HCT116 (cell line): ENCODE results near the gene AHNAK. TPM values are rescaled to one million over a fixed set of nuclear protein-coding genes. Genes with fewer than 3 reads are reported as not detected.

Source experiments
- ATAC-seq: fragments of 200-7000 bp; cut with Tn5 transposase; 2 replicates; pipeline ENCODE4 v1.9.1; 2020; ENCODE audit warnings: mild to moderate bottlenecking, moderate library complexity
- BruUV-seq: library from RNA; stranded (reverse); fragments of 400-500 nt; replicated peaks from 2 replicates; lab custom pipeline; 2021; lab: Mats Ljungman, UMichigan
- CTCF ChIA-PET: fragments of 300-600 bp; sonication (Branson Sonifier 250); formaldehyde crosslinking; loops from one replicate; lab custom pipeline; 2021; ENCODE audit warnings: antibody characterized with exemption; lab: Charles Lee
- POLR2A ChIA-PET: fragments of 300-600, 350-600 bp; sonication (Branson Sonifier 250); formaldehyde crosslinking; loops from one replicate; lab custom pipeline; 2021; ENCODE audit warnings: antibody characterized with exemption; lab: Charles Lee
- RAD21 ChIA-PET, 2 experiments: fragments of 300-600 bp; sonication (Branson Sonifier 250); formaldehyde crosslinking; loops; one replicate each; lab custom pipeline; 2023; ENCODE audit warnings: low total read pairs in 2 of 2; ENCODE audit not compliant: uncharacterized antibody in 2 of 2, unreplicated experiment in 2 of 2, low non-redundant PET in 1 of 2; lab: Charles Lee
- DNase-seq: peaks from one replicate; pipeline ENCODE4 v3.0.0-alpha.2; 2010; ENCODE audit warnings: low read depth, low spot score
- H2AFZ ChIP-seq: fragments of 200-600 bp; shearing (Covaris generic), sonication (generic); 2 replicates; pipeline ENCODE4 v1.6.1; 2017; ENCODE audit warnings: low read depth, mixed run types, mixed read lengths, antibody characterized with exemption, low read length; ENCODE audit not compliant: poor library complexity, severe bottlenecking
- H3K27ac ChIP-seq: 2 replicates; pipeline ENCODE4 v1.5.1; 2012; ENCODE audit warnings: low read depth, low read length
- H3K27me3 ChIP-seq: fragments of 200-600 bp; sonication (generic); 2 replicates; pipeline ENCODE4 v1.6.1; 2016; ENCODE audit warnings: mixed run types, low read length, mixed read lengths; ENCODE audit not compliant: insufficient read depth
- H3K36me3 ChIP-seq, 2 experiments: fragments of 200-500 bp in 1 of 2; fragments of 200-600 bp in 1 of 2; sonication (Bioruptor generic) in 1 of 2; sonication (generic) in 1 of 2; 2 replicates each; pipeline versions ENCODE4 v1.5.1 to v1.6.1; 2014 to 2016; ENCODE audit warnings: low read length in 2 of 2, inconsistent platforms in 1 of 2, mixed read lengths in 1 of 2, mixed run types in 1 of 2; ENCODE audit not compliant: insufficient read depth in 2 of 2, control insufficient read depth in 1 of 2
- H3K4me1 ChIP-seq, 2 experiments: fragments of 200-600 bp in 1 of 2; sonication (generic) in 1 of 2; 2 replicates each; pipeline versions ENCODE4 v1.5.1 to v1.6.1; 2012 to 2017; ENCODE audit warnings: low read length in 2 of 2, inconsistent platforms in 1 of 2, mild to moderate bottlenecking in 1 of 2, mixed read lengths in 1 of 2, mixed run types in 1 of 2, moderate library complexity in 1 of 2; ENCODE audit not compliant: insufficient read depth in 2 of 2, control insufficient read depth in 1 of 2
- H3K4me2 ChIP-seq: fragments of 200-600 bp; sonication (generic); 2 replicates; pipeline ENCODE4 v1.6.1; 2017; ENCODE audit warnings: mixed run types, low read length, mixed read lengths
- H3K4me3 ChIP-seq, 2 experiments: fragments of 200-600 bp in 1 of 2; sonication (generic) in 1 of 2; replicated peaks in 1 of 2; 2 replicates each; pipeline ENCODE4 v1.5.1; 2011 to 2016; ENCODE audit warnings: low read length in 2 of 2, control low read depth in 1 of 2, low read depth in 1 of 2, mild to moderate bottlenecking in 1 of 2, mixed read lengths in 1 of 2, mixed run types in 1 of 2
- H3K79me2 ChIP-seq: fragments of 200-600 bp; sonication (generic); 2 replicates; pipeline ENCODE4 v1.6.1; 2017; ENCODE audit warnings: mild to moderate bottlenecking, mixed run types, low read length, moderate library complexity, mixed read lengths; ENCODE audit not compliant: insufficient read depth
- H3K9ac ChIP-seq: fragments of 200-600 bp; sonication (generic); 2 replicates; pipeline ENCODE4 v1.6.1; 2016; ENCODE audit warnings: low read length, mixed read lengths
- H3K9me2 ChIP-seq: fragments of 200-600 bp; sonication (generic), shearing (Covaris generic); 2 replicates; pipeline ENCODE4 v1.6.1; 2017; ENCODE audit warnings: mixed run types, mild to moderate bottlenecking, moderate library complexity; ENCODE audit not compliant: insufficient read depth
- H3K9me3 ChIP-seq, 2 experiments: fragments of 200-500 bp in 1 of 2; fragments of 200-600 bp in 1 of 2; sonication (Bioruptor generic) in 1 of 2; sonication (generic) in 1 of 2; 2 replicates each; pipeline ENCODE4 v1.6.1; 2014 to 2017; ENCODE audit warnings: low read length in 2 of 2, mixed read lengths in 2 of 2, inconsistent platforms in 1 of 2, low read depth in 1 of 2, mild to moderate bottlenecking in 1 of 2, mixed run types in 1 of 2, moderate library complexity in 1 of 2; ENCODE audit not compliant: control insufficient read depth in 1 of 2, insufficient read depth in 1 of 2
- H4K20me1 ChIP-seq: fragments of 200-600 bp; sonication (generic), shearing (Covaris generic); 2 replicates; pipeline ENCODE4 v1.6.1; 2017; ENCODE audit warnings: mixed run types, mild to moderate bottlenecking, moderate library complexity; ENCODE audit not compliant: insufficient read depth
- CBX3 ChIP-seq: IDR thresholded peaks from 2 replicates; pipeline ENCODE4 v1.6.1; 2012; ENCODE audit warnings: low read depth
- ELF1 ChIP-seq: IDR thresholded peaks from 2 replicates; pipeline ENCODE4 v1.6.1; 2012; ENCODE audit warnings: low read depth, borderline replicate concordance
- SP1 ChIP-seq: IDR thresholded peaks from 2 replicates; pipeline ENCODE4 v1.6.1; 2012; ENCODE audit warnings: low read depth
- SRF ChIP-seq: IDR thresholded peaks from 2 replicates; pipeline ENCODE4 v1.6.1; 2012; ENCODE audit warnings: low read depth
- ZBTB33 ChIP-seq: IDR thresholded peaks from 2 replicates; pipeline ENCODE4 v1.6.1; 2011; ENCODE audit warnings: mild to moderate bottlenecking, low read length, moderate library complexity; ENCODE audit not compliant: insufficient replicate concordance; ENCODE audit errors: extremely low read depth
- intact Hi-C: fragments of 100-400 bp; cut with micrococcal nuclease; formaldehyde crosslinking; loops from 2 replicates; pipeline ENCODE4 v1.10.0; 2022
- total RNA-seq: library from RNA; stranded (reverse); gene quantifications from one replicate; pipeline ENCODE4 v1.2.1, GENCODE V29; 2021; ENCODE audit not compliant: unreplicated experiment

The AHNAK gene
- total RNA-seq, 1 experiment from 2014 or later = 239 TPM

GRCh38 chr11:62540804-62541701 is 5.6 kb downstream of the AHNAK start:
- POLR2A ChIA-PET = no interaction called here
- H3K79me2 ChIP-seq = peaks cover 97% of the 10 kb centered on the region
- no peak overlapping the region for H3K4me3 ChIP-seq
- ATAC-seq (no peak), DNase-seq (no peak)
- H3K9me3 ChIP-seq = no peaks in the 10 kb centered on the region
- CTCF ChIA-PET = interaction anchor here (2.5 to 3.6 kb wide), 2 partner anchors 117 kb away, joined by 34 to 62 read pairs; no protein-coding TSS in a partner anchor
- H3K36me3 ChIP-seq = peaks cover 0 to 5% of the 10 kb centered on the region in 2 experiments; a peak in 1 of 4 replicates
- H4K20me1 ChIP-seq = peaks cover 19% of the 10 kb centered on the region; the same call in 1 of the 2 replicates
- H3K4me2 ChIP-seq = peak overlapping the region; percentile 100
- intact Hi-C loops = no loop called here
- peak overlapping the region; percentile 24; the same call in 1 of the 2 replicates for H3K27ac ChIP-seq
- peak overlapping the region; percentile 100 for H3K9ac ChIP-seq
- H3K9me2 ChIP-seq = no peaks in the 10 kb centered on the region
- RAD21 ChIA-PET = no interaction called here
- no TSS peak for BruUV-seq
- H3K4me1 ChIP-seq = peaks cover 61 to 75% of the 10 kb centered on the region in 2 experiments
- no peak overlapping the region for H2AFZ ChIP-seq
- TF ChIP-seq SP1 (no peak), SRF (no peak), ELF1 (no peak), ZBTB33 (no peak), CBX3 (no peak)
- no peaks in the 10 kb centered on the region for H3K27me3 ChIP-seq
